ENCODE measurements around the gene RPS6KA1. TPM values are rescaled to one million over a fixed set of nuclear protein-coding genes. Genes with fewer than 3 reads are reported as not detected.

RPS6KA1 gene
- total and polyA plus RNA-seq, 2 of the 13 experiments (the other 11 are each of a cell fraction or from before 2014, with no cell fraction given), result 19.6 to 24.2 TPM

- no peak for TF ChIP-seq STAT6 (CRISPR knock-in tag; IDR thresholded peaks at IDR 0.05; ENCODE audit: borderline replicate concordance)
- no peak for TF ChIP-seq KAT2B (IDR thresholded peaks at IDR 0.05; ENCODE audit: borderline replicate concordance, low read depth, low read length)
- no peak for TF ChIP-seq ZNF101 (CRISPR knock-in tag; IDR thresholded peaks at IDR 0.05; ENCODE audit: borderline replicate concordance, low read depth)
- TF ChIP-seq CEBPG (CRISPR knock-in tag; IDR thresholded peaks at IDR 0.05), result no peak
- no peak for TF ChIP-seq NFKBIZ (CRISPR knock-in tag; IDR thresholded peaks at IDR 0.05)
- no peak for TF ChIP-seq EED (CRISPR knock-in tag; IDR thresholded peaks at IDR 0.05)
- TF ChIP-seq, protein P1, sequence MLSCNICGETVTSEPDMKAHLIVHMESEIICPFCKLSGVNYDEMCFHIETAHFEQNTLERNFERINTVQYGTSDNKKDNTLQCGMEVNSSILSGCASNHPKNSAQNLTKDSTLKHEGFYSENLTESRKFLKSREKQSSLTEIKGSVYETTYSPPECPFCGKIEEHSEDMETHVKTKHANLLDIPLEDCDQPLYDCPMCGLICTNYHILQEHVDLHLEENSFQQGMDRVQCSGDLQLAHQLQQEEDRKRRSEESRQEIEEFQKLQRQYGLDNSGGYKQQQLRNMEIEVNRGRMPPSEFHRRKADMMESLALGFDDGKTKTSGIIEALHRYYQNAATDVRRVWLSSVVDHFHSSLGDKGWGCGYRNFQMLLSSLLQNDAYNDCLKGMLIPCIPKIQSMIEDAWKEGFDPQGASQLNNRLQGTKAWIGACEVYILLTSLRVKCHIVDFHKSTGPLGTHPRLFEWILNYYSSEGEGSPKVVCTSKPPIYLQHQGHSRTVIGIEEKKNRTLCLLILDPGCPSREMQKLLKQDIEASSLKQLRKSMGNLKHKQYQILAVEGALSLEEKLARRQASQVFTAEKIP (CRISPR knock-in tag; IDR thresholded peaks at IDR 0.05; ENCODE audit: borderline replicate concordance), result no peak
- TF ChIP-seq ZSCAN25 (CRISPR knock-in tag; IDR thresholded peaks at IDR 0.05), result no peak
- TF ChIP-seq, protein P2, sequence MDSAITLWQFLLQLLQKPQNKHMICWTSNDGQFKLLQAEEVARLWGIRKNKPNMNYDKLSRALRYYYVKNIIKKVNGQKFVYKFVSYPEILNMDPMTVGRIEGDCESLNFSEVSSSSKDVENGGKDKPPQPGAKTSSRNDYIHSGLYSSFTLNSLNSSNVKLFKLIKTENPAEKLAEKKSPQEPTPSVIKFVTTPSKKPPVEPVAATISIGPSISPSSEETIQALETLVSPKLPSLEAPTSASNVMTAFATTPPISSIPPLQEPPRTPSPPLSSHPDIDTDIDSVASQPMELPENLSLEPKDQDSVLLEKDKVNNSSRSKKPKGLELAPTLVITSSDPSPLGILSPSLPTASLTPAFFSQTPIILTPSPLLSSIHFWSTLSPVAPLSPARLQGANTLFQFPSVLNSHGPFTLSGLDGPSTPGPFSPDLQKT (CRISPR knock-in tag; IDR thresholded peaks at IDR 0.05; ENCODE audit: borderline replicate concordance), result no peak
- peak; percentile 88 for TF ChIP-seq ATF3 (CRISPR knock-in tag; IDR thresholded peaks at IDR 0.05)
- no peak for TF ChIP-seq ZNF354B (CRISPR knock-in tag; IDR thresholded peaks at IDR 0.05)
- TF ChIP-seq, protein P3, sequence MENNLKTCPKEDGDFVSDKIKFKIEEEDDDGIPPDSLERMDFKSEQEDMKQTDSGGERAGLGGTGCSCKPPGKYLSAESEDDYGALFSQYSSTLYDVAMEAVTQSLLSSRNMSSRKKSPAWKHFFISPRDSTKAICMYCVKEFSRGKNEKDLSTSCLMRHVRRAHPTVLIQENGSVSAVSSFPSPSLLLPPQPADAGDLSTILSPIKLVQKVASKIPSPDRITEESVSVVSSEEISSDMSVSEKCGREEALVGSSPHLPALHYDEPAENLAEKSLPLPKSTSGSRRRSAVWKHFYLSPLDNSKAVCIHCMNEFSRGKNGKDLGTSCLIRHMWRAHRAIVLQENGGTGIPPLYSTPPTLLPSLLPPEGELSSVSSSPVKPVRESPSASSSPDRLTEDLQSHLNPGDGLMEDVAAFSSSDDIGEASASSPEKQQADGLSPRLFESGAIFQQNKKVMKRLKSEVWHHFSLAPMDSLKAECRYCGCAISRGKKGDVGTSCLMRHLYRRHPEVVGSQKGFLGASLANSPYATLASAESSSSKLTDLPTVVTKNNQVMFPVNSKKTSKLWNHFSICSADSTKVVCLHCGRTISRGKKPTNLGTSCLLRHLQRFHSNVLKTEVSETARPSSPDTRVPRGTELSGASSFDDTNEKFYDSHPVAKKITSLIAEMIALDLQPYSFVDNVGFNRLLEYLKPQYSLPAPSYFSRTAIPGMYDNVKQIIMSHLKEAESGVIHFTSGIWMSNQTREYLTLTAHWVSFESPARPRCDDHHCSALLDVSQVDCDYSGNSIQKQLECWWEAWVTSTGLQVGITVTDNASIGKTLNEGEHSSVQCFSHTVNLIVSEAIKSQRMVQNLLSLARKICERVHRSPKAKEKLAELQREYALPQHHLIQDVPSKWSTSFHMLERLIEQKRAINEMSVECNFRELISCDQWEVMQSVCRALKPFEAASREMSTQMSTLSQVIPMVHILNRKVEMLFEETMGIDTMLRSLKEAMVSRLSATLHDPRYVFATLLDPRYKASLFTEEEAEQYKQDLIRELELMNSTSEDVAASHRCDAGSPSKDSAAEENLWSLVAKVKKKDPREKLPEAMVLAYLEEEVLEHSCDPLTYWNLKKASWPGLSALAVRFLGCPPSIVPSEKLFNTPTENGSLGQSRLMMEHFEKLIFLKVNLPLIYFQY (CRISPR knock-in tag; IDR thresholded peaks at IDR 0.05; ENCODE audit: borderline replicate concordance), result no peak; the same call in 1 of the 2 replicates
- TF ChIP-seq KDM1A (CRISPR knock-in tag; IDR thresholded peaks at IDR 0.05), result no peak
- TF ChIP-seq DNMT3B (CRISPR knock-in tag; conservative IDR thresholded peaks at IDR 0.05), result no peak
- no peak for TF ChIP-seq ATF4 (CRISPR knock-in tag; IDR thresholded peaks at IDR 0.05)
- TF ChIP-seq ZKSCAN5 (CRISPR knock-in tag; IDR thresholded peaks at IDR 0.05), result no peak
- no peak for TF ChIP-seq ZNF766 (CRISPR knock-in tag; IDR thresholded peaks at IDR 0.05; ENCODE audit: borderline replicate concordance)
- no peak for TF ChIP-seq ZFAT (CRISPR knock-in tag; conservative IDR thresholded peaks at IDR 0.05)
- no peak for TF ChIP-seq ZSCAN30 (CRISPR knock-in tag; IDR thresholded peaks at IDR 0.05)
These were observed 1.5 kb downstream of the RPS6KA1 start (continued) for GRCh38 chr1:26530895-26531598.
